Measurements from ENCODE around the gene GAS2.

GAS2 gene

DNA sequence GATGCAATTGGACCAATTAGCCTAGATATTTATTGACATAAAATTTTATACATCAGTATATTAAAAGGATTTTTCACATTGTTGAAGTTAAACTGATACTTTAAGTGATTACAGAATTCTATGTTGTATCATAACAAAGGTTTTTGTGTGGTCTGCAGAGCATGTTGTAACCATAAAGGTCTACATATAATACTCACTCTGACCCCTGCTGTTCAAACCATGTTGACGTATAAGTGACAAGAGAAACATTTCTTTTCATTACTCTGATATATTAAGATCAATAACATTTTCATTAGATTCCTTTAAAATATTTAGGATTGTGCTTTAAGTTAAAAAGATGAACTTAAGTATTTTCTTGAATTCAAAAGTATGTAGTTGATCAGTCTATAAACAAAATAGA, 63.9 kb downstream of the GAS2 start:
- DNase-seq, result no peak

DNA sequence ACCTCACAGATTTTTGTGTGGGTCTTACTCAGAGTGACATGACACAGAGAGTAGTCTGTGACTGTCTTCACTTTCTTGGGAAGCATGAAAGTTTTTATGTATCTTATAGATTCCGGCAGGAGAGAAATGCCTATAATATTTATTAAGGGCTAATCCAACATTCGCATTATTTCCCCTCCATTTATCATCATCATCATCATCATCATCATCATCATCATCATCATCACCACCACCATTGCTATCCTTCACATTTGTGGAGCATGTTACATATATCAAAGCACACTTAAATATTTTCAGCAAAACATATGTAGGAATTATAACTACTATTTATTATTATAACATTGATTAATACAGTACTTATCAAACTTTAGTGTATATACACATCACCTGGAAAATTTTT, 66.2 kb downstream of the GAS2 start:
- DNase-seq, result no peak

DNA sequence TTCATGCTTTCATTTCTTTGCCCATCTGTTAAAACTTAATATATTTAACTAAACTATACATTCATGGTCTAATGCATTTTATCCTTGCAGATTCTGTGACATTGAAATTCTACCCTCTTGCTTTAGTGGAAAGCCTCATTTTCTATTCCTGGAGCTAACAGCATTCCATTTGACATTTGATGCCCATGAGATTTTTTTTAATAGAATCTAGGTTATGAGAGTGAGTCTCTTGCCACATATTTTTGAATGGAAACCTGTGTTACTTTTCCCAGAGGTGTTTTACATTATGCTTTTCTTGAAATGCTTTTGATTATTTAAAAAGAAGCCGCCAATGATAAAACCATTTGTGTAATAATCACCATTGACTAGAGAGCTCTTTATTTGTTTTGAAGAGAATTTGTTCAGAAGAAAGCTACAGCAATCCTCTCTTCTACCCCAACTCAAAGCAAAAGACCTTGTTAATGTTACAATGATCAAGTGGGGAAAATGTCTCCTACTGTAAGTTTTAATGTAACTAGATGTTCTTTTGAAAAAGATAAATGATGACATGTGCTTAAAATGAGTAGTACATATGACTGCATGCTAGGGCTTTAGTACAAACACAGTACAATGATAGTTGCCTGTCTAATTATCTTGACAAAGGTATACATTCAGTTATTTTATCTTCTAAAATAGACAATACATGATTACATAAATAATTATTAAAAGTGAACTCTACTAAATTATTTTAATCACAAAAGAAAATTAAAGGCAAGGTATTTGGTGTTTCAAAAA, 67.3 kb downstream of the GAS2 start:
- no peak for DNase-seq

DNA sequence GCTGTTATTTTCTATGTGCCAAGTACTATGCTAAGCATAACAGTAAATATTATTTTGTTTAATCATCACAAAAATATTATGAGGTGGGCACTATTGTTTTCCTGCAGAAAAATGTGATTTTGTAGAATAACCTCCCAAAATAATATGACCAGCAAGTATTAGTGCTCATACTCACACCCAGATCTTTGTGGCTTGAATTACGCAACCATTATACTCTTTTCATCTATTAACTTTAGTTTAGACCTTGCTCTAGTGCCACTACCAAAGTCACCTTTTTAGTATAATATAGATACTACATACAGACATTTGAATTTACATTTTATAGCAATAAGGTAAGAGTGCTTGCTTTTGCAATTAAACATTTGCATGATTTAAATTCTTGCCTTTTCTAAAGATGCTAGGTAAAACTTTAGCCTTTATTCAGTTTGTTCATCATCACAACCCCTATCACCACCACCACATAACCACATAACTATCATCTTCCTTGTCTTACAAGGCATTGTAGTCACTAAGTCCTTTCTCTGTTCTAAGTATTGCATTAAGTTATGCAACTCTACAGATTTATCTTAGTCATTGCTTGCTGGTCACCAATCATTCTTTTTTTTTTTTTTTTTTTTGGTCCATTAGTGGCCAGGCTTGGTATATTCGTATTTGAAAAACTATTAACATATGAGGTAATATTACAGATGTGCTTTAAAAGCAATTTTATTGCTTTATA, 68.4 kb downstream of the GAS2 start:
- DNase-seq, result no peak

DNA sequence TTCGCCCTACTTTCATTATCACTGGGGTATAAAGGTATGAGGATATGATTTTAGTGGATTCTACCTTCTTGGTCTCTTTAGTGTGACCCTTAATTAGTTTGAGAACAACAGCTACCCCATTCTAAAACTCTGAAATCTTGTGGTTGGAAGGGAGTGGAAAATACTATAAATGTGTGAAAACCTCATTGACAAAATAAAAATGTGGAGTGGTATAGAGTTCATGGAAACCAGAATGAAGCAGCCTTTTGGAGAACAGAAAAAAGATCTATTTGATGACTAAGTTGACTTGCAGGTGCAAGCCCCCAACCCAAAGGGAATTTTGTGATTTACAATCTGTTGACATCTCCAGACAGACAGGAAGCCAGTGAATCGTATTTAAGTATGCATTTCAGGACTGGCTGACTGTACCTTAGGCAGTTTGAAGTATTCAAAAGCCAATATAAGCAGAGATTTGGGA, 75.8 kb downstream of the GAS2 start:
- no peak for DNase-seq

DNA sequence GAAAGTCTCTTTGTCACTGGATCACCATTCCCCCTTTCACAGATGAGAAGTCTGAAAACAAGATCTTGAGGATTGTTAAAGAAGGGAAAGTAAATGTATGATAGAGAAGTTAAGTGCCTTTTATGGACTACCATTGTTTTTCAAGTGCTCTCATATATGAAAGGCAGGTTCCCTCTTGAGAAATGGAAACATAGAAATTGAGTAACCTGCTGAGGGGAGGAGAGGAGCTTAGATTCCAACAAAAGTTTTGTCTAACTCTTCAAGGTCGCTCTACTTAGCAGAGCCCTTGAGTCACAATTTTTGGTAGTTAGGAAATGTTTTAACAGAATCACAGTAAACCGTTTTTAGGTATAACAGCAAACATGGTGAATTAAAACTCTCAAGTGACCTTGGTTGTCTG, 83.1 kb downstream of the GAS2 start:
- DNase-seq, result no peak

DNA sequence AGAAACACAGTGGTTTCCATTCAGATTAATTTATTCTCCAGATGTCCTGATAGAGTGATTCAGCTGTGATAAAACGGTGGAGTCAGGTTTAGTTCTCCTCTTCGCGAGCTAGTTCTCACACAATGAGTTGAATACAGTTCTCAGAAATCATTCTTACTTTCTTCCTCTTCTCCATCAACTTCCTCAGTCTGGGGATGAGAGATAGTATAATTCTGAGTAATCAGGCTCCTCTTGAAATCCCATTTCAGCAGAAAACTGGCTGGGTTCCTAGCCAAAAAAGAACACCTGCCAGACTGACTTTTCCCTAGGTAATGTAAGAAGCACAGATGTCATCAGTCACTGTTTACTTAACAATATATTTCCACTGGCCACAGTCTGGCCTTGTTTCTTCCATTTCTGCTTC, 86.5 kb downstream of the GAS2 start:
- no peak for DNase-seq

DNA sequence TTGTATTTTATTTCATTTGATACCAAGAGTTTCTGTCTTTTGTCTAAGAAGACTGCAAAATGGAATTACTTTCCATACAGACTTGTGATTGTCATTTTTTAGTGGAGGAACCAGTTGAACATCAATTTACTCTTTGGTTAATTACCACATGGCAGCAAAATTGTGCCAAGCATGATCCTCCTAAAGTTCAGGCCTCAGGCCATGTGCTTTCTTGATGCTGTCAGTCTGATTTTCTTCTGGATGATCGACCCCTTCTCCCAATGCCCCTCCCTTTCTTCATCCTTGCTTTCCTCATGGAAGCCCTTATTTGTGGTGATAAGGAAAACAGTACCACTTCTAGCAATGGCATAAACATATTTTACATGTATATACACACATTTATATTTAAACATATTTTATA, 87.0 kb downstream of the GAS2 start:
- no peak for DNase-seq

DNA sequence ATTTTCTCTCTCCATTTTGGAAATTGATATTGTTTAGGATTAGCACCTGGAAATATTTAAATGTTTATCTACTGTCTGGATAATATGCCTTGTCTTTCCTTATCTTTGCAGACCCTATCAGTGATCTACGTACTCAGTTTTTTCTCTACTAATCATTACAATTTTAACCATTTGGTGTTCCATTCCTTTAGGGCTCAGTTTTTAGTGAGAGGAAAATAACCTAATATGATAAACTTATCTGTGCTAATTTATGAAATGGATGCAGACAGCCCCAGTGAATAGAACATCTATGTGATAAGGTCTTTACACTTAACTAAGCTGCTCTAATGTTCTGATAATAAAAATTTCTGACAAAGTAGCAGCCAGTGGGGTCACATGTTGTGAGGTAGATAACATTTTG, 94.7 kb downstream of the GAS2 start:
- DNase-seq, result no peak

DNA sequence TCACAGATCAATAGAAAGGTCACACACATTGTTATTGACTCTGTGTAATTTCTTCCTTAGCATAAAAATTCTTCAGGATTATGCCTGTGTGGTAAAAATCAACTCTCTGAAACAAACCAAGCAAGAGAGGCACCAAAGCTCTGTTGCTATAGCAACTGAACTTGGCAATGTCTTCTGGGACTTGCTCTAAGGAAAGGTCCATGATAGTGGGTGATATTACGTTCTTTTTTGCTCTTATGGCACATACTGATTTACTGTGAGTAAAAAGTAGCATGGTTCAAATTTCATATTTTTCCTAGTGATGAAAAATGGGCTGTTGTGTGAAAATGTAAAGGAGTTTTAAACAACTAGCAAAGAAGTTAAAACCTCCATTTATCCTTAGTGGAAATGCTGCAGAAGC, 96.8 kb downstream of the GAS2 start:
- no peak for DNase-seq

DNA sequence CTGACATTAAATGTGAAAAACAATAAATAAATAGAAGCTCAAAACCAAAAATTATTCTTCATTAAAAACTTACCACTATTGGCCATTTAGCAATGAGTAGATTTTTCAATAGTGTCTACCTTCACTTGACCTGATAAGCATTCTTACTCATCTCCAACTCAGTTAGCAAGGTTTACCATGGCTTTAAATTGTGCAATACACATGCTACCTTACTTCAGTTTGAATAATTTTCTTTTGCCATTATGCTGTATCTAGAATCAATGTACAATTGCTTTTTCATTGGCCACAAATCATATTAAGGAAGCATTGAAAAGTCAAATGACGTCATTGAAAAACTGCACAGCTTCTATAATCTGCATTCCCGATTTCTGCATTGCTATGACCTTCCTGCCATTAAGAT, 98.3 kb downstream of the GAS2 start:
- no peak for DNase-seq

DNA sequence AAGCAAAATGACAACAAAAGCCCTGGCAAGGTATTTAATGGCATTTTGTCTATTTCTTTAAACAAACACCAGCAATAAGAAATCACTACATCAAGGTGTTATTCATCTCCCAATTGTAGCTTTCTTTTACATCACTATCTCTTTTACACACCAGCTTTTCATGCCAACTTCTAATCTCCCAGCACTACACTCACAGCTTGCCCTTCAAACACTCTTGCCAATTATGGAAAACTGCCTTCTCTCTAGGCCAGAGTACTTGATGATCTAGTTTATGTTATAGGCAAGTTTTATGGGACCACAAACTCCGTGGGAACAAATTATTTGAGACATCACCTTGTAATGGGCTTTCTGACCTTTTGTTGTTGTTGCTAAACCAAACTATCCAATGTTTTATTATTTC, 101.9 kb downstream of the GAS2 start:
- no peak for DNase-seq

DNA sequence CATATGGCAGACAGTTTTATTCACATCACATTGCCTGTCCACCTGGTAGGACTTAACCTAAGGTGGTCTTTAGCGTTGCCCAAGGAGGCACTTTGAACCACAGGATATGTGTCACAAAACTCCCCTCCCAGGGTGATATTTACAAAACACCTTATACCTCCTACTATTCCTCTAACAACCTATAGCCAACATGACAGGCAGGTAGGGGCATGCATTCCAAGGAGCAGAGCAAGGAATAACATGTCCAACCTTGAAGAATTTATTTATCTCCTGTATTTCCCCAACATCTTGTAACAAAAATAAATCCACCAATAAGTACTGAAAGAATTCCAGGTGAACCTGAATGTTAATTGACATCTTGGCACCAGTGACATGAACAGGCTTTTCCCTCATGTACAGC, 102.7 kb downstream of the GAS2 start:
- DNase-seq, result no peak

DNA sequence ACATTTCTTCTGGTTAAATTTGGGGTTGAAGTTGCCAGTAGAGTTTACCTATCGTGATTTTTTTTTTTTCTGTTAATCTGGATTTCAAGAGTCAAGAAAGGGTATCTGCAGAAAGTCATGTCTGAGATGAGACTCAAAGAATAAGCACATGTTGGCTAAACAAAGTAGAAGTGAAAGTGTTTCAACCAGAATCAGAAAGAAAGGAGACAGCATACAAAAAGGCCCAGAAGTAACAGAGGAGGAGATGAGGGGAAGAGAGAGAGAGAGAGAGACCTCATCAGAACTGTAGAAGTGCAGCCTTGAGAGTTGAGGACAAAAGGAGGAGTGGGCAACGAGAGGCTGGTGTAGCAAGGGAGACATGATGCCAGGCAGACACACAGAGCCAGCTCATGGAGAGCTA, 108.3 kb downstream of the GAS2 start:
- DNase-seq, result no peak

DNA sequence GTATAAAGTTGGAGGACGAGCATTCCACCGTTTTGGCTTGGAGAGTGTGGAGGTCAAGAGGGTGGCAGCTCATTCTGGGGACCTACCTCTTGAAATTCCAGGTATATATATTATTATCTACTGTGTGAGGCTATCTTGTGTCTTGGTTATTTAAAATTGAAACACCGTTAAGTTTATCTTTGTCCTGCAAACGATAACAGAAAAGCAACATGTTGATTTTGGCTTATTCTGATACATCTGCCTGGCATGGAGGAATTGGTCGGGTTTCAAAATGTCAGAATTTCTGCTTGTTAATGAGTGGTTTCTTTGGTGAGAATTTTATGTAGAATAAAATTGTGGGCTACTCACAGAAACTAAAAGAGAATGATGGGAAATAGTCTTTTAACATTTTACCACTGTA, 108.8 kb downstream of the GAS2 start:
- no peak for DNase-seq

DNA sequence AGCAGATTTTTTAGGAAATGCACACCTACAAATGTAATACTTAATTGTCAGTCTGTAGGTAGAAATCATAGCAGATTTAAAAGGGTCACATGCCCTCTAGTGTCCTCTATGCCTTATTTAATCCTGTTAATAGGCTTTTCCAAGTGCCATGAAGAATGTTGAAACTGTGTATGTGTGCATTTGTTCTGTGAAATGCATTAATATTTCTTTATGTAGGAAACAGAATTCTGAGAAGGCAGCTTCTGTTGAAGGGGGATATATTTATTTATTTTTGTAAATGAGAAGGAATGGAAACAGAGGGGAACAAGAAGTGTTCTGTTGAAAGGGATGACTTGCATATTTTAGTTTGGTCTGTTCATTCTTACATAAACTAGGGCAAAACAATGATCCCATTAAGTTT, 112.2 kb downstream of the GAS2 start:
- no peak for DNase-seq

DNA sequence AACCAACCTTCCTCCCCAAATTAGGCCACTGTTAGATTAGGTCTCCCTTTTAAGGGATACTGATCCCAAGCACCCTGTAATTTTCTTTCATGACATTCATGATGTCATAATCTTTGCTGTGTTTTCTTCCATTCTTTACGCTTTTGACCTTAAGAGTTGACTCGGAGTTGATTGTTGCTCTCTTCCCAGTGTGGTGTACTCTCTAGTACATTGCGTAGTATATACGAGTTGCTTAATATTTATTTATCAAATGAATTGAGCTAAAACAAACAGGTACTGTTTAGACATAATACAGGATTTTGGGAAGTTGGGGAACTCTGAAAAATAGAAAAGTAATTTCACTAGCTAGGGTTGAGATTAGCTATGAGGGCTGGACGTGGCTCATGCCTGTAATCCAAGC, 113.4 kb downstream of the GAS2 start:
- no peak for DNase-seq

DNA sequence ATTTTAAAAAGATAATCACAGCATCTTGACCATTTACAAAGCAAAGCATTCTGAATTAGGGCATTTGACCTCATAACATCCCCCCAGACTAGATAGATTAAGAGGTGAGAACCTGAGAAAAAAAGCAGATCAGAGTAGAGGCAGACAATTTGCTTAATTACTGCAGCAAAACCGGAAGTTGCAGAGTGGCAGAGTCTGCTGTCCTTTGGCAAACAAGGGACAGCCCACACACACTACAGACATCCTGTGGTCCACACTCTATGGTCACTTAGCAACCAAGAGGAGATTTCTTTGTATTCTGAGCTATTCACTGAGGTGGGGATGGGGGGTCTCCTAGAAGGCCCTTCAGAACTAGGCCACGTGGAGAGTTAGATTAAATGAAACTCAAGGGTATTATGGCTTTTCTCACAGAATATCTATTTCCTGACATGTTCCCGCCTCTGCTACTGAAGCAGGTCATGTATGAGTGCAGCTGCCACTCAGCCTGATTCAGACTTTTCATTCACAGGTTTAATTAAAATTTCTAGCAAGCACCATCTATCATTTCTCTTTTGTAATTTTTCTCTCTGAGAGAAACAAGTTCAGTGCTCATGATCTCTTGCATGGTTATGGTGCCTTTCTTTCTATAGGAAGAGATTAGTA, 114.7 kb downstream of the GAS2 start:
- DNase-seq, result no peak

DNA sequence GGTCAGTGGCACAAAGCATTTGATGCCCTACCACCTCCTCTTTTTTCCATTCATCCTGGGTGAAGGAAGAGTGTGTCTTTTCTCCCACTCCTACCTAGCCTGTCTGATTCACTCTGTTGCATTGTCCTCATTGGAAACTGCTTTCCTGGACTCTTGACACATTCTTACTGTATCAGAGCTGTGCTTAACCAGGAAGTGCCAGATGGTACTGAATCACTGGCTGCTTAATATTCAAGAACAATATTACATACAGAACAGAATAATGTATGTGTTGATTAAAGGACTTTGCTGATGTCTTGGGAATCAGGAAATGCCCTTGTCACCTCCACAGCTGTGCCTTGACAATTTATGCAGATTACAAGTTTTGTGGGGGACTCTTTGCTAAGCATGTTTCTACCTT, 118.8 kb downstream of the GAS2 start:
- DNase-seq, result no peak

DNA sequence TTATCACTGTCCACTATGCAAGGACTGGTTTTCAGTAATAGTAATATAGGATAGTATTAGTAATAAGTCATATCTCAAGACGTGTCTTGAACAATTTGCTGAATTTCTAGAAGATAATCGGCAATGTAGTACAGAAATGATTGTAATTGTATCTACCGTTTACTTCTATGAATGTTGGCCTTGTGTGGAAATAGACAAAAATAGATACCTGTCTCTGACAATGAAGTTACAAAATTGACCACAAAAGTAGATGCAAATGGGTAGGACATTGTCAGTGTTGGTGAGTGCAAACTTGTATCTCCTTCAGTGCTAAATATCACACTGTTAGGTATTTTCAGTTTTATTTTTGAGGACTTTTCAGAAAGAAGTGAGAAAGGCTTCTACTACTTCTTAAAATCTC, 120.1 kb downstream of the GAS2 start:
- DNase-seq, result no peak

DNA sequence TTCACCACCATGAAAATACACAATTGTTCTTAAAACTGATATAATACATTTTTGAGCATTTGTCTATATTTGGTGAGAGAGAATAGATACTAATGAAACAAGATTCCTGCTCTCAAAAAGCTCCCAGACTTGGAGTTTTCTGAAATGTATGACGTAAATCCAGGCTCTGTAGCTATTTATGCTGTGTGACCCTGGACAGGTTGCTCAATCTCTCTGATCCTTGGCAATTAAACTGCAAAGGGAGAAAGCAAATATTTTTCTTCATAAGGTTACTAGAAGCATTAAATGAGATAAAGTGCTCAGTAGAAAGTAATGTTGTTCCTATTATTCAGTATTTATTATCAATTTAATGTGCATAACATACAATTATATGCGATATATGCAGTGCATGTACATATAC, 120.6 kb downstream of the GAS2 start:
- no peak for DNase-seq

DNA sequence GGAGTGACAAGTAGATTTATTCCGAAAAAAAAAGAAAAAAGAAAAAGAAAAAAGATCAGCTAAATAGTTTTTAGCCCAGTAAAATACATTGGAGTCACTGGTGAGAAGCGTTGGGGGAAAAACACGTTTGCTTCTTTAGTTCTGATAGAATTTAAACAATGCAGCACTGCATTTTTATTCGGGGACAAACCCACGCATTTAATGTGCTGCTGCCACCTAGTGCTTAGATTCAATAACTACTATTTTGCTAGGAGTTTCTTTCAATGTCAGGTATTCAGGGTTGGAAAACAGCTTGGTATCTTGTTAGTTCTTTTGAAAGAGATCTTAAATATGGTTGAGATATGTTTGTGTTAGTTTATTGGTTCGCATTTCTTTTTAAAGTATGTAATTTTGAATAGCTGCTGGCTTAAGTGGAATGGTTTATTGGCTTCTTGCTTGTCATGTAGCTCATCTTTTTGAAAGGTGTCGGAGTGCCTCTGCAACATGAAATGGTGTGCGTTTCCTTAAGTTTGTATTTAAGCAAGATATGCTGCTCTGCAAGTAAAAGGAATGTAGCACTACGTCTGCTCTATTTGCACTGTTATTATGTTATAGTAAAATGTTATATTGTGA, 121.2 kb downstream of the GAS2 start:
- peak; percentile 15 for DNase-seq

DNA sequence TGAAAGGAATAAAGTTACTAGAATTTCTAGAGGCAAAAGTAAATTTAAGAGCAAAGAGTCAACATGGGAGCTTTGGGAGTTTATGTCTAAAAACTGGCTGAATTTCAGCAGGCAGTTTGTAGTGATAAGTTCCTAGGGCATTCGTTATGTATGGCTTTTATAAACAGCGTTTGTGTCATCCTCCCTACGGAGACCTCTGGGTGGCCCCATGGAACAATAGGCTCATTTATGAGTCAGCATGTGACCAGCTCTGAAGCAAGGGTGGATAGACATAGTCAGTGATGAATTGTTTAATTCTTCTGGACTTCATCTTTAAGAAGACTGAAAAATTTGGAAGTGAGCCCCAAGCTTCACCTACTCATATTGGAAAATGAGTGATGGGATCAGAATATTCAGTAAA, 126.1 kb downstream of the GAS2 start:
- DNase-seq, result no peak

DNA sequence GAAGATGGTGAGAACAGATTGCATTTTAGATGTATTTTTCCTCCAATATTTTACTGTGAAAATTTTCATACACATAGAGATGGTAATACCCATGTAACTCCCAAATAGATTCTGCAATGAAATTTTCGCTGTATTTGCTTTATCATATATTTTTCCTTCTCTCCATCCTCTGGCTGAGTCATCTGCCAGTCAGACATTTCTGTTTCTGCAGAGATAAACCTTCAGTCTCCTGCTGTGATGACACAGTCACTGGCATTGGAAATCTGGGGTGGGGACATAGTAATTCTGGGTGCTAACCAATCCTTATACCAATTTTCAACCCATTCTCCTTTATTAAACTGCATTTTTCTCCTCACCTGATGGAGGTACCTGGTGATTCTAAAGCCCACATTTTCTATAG, 129.5 kb downstream of the GAS2 start:
- DNase-seq, result no peak

All from activated CD8-positive, alpha-beta memory T cell treated with anti-CD3 and anti-CD28 coated beads, Interleukin-2, amount 50 U/mL, for 4 hours (primary cell).